K562 (cell line): ENCODE measurements around the gene PCBD1. TPM values are rescaled to one million over a fixed set of nuclear protein-coding genes. Genes with fewer than 3 reads are reported as not detected.

Source experiments
- ATAC-seq: fragments of 200-7000 bp; cut with Tn5 transposase; 3 replicates; pipeline ENCODE4 v1.9.1; 2020; ENCODE audit warnings: moderate library complexity
- BruUV-seq: library from RNA; stranded (reverse); fragments of 400-500 nt; replicated peaks from 2 replicates; lab custom pipeline; 2021; lab: Mats Ljungman, UMichigan
- CTCF ChIA-PET: fragments of 300-600 bp; formaldehyde crosslinking; extraction: SDS; loops from one replicate; lab custom pipeline; 2021; ENCODE audit warnings: low intra/inter-chr PET ratio; lab: Yijun Ruan, JAX
- POLR2A ChIA-PET: fragments of 300-600, 350-650 bp; sonication (Branson Sonifier 250); formaldehyde crosslinking; extraction: SDS; loops from one replicate; lab custom pipeline; 2021; ENCODE audit warnings: antibody characterized with exemption, inconsistent platforms; lab: Yijun Ruan, JAX
- DNase-seq, 4 experiments: peaks; one replicate each; pipeline versions ENCODE4 v3.0.0 to v3.0.0-alpha.2; 2011 to 2018; ENCODE audit warnings: low spot score in 3 of 4, mixed read lengths in 3 of 4; ENCODE audit errors: extremely low read depth in 1 of 4
- FAIRE-seq: peaks from 2 replicates; lab custom pipeline; 2011; peaks lifted over from hg19 to GRCh38; lab: Jason Lieb, UNC
- H2AFZ ChIP-seq: 2 replicates; pipeline ENCODE4 v1.6.0; 2011; ENCODE audit warnings: low read depth, low read length, control low read depth, inconsistent platforms
- H3K27ac ChIP-seq: fragments of 200-600 bp; 3 replicates; pipeline ENCODE4 v1.8.0; 2011; ENCODE audit warnings: low read depth, mild to moderate bottlenecking, control low read depth, inconsistent platforms, low read length, moderate library complexity, mixed read lengths; ENCODE audit errors: extremely low read depth
- H3K27me3 ChIP-seq, 2 experiments: fragments of 300-600 bp in 1 of 2; 2 replicates in 1 of 2; 3 replicates in 1 of 2; pipeline versions ENCODE4 v1.6.0 to v1.8.0; 2011; ENCODE audit warnings: inconsistent platforms in 2 of 2, low read length in 2 of 2, mild to moderate bottlenecking in 1 of 2, mixed read lengths in 1 of 2, moderate library complexity in 1 of 2; ENCODE audit not compliant: control insufficient read depth in 2 of 2, insufficient read depth in 2 of 2
- H3K36me3 ChIP-seq: fragments of 300-600 bp; 3 replicates; pipeline ENCODE4 v1.8.0; 2011; ENCODE audit warnings: mild to moderate bottlenecking, low read length, inconsistent platforms; ENCODE audit not compliant: control insufficient read depth, insufficient read depth
- H3K4me1 ChIP-seq, 2 experiments: fragments of 200-600 bp in 1 of 2; replicated peaks in 1 of 2; 2 replicates in 1 of 2; 3 replicates in 1 of 2; pipeline versions ENCODE4 v1.5.1 to v1.8.0; 2011; ENCODE audit warnings: inconsistent platforms in 2 of 2, low read length in 2 of 2, mild to moderate bottlenecking in 1 of 2, mixed read lengths in 1 of 2, moderate library complexity in 1 of 2; ENCODE audit not compliant: control insufficient read depth in 2 of 2, insufficient read depth in 2 of 2
- H3K4me2 ChIP-seq: 2 replicates; pipeline ENCODE4 v1.6.1; 2011; ENCODE audit warnings: low read length, control low read depth, inconsistent platforms, mixed read lengths; ENCODE audit not compliant: insufficient read depth
- H3K4me3 ChIP-seq: fragments of 200-600 bp; sonication (generic), shearing (Covaris generic); 2 replicates; pipeline ENCODE4 v1.5.1; 2016; ENCODE audit warnings: control low read depth, inconsistent platforms
- H3K79me2 ChIP-seq: fragments of 200-600 bp; 3 replicates; pipeline ENCODE4 v1.8.0; 2011; ENCODE audit warnings: low read length, inconsistent platforms; ENCODE audit not compliant: control insufficient read depth, insufficient read depth
- H3K9ac ChIP-seq, 2 experiments: 2 replicates each; pipeline versions ENCODE4 v1.6.0 to v1.6.1; 2011; ENCODE audit warnings: low read depth in 2 of 2, low read length in 2 of 2, control low read depth in 1 of 2, inconsistent platforms in 1 of 2, mild to moderate bottlenecking in 1 of 2, mixed read lengths in 1 of 2; ENCODE audit not compliant: insufficient read depth in 1 of 2
- H3K9me1 ChIP-seq: one replicate; pipeline ENCODE4 v1.6.0; 2011; ENCODE audit warnings: inconsistent platforms, mild to moderate bottlenecking, low read length, moderate library complexity; ENCODE audit not compliant: control insufficient read depth, insufficient read depth
- H3K9me3 ChIP-seq: replicated peaks from 2 replicates; pipeline ENCODE4 v1.5.1; 2011; ENCODE audit warnings: low read depth, low read length, inconsistent platforms; ENCODE audit not compliant: control insufficient read depth, insufficient read depth
- H4K20me1 ChIP-seq: replicated peaks from 2 replicates; pipeline ENCODE4 v1.6.1; 2011; ENCODE audit warnings: low read length, inconsistent platforms, mixed read lengths; ENCODE audit not compliant: control insufficient read depth, insufficient read depth
- CLOCK ChIP-seq: fragments of 250-450 bp; sonication (Bioruptor Pico); IDR thresholded peaks from 2 replicates; pipeline ENCODE4 v1.4.0; 2020; ENCODE audit warnings: mild to moderate bottlenecking, moderate library complexity, borderline replicate concordance
- EGR1 ChIP-seq: fragments of 450-650 bp; conservative IDR thresholded peaks from 2 replicates; pipeline ENCODE4 v1.6.1; 2017; ENCODE audit warnings: mild to moderate bottlenecking
- ELF2 ChIP-seq: fragments of 250-450 bp; sonication (Bioruptor Pico); IDR thresholded peaks from 2 replicates; pipeline ENCODE4 v1.5.0; 2021; ENCODE audit warnings: mild to moderate bottlenecking
- ERF ChIP-seq: fragments of 450-650 bp; formaldehyde crosslinking; IDR thresholded peaks from 2 replicates; pipeline ENCODE4 v1.4.0; 2020; ENCODE audit warnings: mild to moderate bottlenecking, mixed read lengths
- GTF2E2 ChIP-seq: fragments of 200-800 bp; sonication (Bioruptor generic); IDR thresholded peaks from 2 replicates; pipeline ENCODE4 v1.6.1; 2016; ENCODE audit warnings: missing genetic modification characterization, missing compliant biosample characterization
- MCM7 ChIP-seq, 2 experiments: fragments of 450-650 bp; IDR thresholded peaks; 2 replicates each; pipeline ENCODE4 v1.6.1; 2016 to 2018
- NBN ChIP-seq: fragments of 450-650 bp; IDR thresholded peaks from 2 replicates; pipeline ENCODE4 v1.6.1; 2016; ENCODE audit warnings: low read depth, mild to moderate bottlenecking
- RFX7 ChIP-seq: fragments of 250-450 bp; sonication (Bioruptor Pico); IDR thresholded peaks from 2 replicates; pipeline ENCODE4 v1.5.1; 2021; ENCODE audit warnings: mild to moderate bottlenecking
- SMAD1 ChIP-seq: fragments of 150-350 bp; IDR thresholded peaks from 2 replicates; pipeline ENCODE4 v1.6.1; 2014; ENCODE audit warnings: low read length, low read depth; ENCODE audit not compliant: partially characterized antibody
- SMC3 ChIP-seq: conservative IDR thresholded peaks from 2 replicates; pipeline ENCODE4 v1.6.1; 2011; ENCODE audit warnings: low read depth, low read length, improper control_type of control experiment; ENCODE audit not compliant: insufficient read depth
- ZFP1 ChIP-seq: fragments of 450-650 bp; formaldehyde crosslinking; IDR thresholded peaks from 2 replicates; pipeline ENCODE4 v1.4.0; 2020; ENCODE audit warnings: mild to moderate bottlenecking, mixed read lengths
- ZNF23 ChIP-seq: fragments of 250-450 bp; sonication (Bioruptor Pico); IDR thresholded peaks from 2 replicates; pipeline ENCODE4 v1.4.0; 2020; ENCODE audit warnings: mild to moderate bottlenecking
- ZNF282 ChIP-seq: sonication (generic); formaldehyde crosslinking; IDR thresholded peaks from 2 replicates; pipeline ENCODE4 v1.8.1; 2023; ENCODE audit warnings: missing genetic modification reagents
- ZZZ3 ChIP-seq: fragments of 450-650 bp; IDR thresholded peaks from 2 replicates; pipeline ENCODE4 v1.6.1; 2016; ENCODE audit warnings: antibody characterized with exemption, mild to moderate bottlenecking, moderate library complexity
- WGBS: fragments of 100-300 bp; shearing (Covaris generic); methylation state at CpG from one replicate; pipeline ENCODE4 v1.1.6; 2016; ENCODE audit warnings: low coverage, mixed read lengths; ENCODE audit not compliant: insufficient coverage; ENCODE audit errors: missing lambda C conversion rate; 5-methylcytosine and 5-hydroxymethylcytosine counted together
- in situ Hi-C: fragments of 300-500 bp; cut with MboI; formaldehyde crosslinking; loops from 4 replicates; pipeline ENCODE4 v1.15.0; 2018; ENCODE audit warnings: inconsistent platforms, mixed read lengths
- intact Hi-C: fragments of 100-400 bp; cut with micrococcal nuclease; formaldehyde crosslinking; loops from 2 replicates; pipeline ENCODE4 v1.14.2; 2022
- polyA plus RNA-seq, 8 experiments: library from polyadenylated mRNA; depleted of rRNA in 4 of 8; stranded (reverse) in 5 of 8; unstranded in 3 of 8; fragments of >200 nt; fragmentation: Nextera tagmentation in 2 of 8; fragmentation: Illumina TruSeq in 1 of 8; extraction: Ambion mirVana in 2 of 8; extraction: Trizol in 1 of 8; gene quantifications; 2 replicates each; pipeline versions ENCODE4 v1.2.1 to v1.2.3, GENCODE V29; 2011 to 2014; ENCODE audit warnings: inconsistent platforms in 1 of 8, missing spikeins in 1 of 8
- total RNA-seq, 7 experiments: library from RNA; depleted of rRNA in 6 of 7; stranded (reverse); fragments of >200 nt in 6 of 7; fragmentation: Illumina TruSeq in 2 of 7; extraction: Trizol in 2 of 7; gene quantifications; 2 replicates each; pipeline versions ENCODE4 v1.2.1 to v1.2.3, GENCODE V29; 2011 to 2021; ENCODE audit warnings: low replicate concordance in 1 of 7

The PCBD1 gene
- total and polyA plus RNA-seq, 9 of the 15 experiments (the other 6 are each of a cell fraction or from before 2014, with no cell fraction given), result 14.6 to 109 (median 57.0) TPM

GRCh38 chr10:70923696-70924095, 35.3 kb upstream of the PCBD1 start:
- Histone ChIP-seq H3K4me2 (no peak overlapping the region), H2AFZ (no peak overlapping the region), H3K4me3 (no peak overlapping the region), H3K27ac (no peak overlapping the region), H3K79me2 (no peaks in the 10 kb centered on the region), H4K20me1 (peaks cover 8% of the 10 kb centered on the region)
- CTCF ChIA-PET, result no interaction called here
- no TSS peak for BruUV-seq
- FAIRE-seq, result no peak
- TF ChIP-seq GTF2E2 (tag) (no peak), ZFP1 (CRISPR knock-in tag) (no peak), ZZZ3 (no peak), EGR1 (no peak), ELF2 (no peak), ZNF23 (CRISPR knock-in tag) (no peak), ERF (no peak), NBN (no peak), MCM7 (IDR thresholded peaks at IDR 0.05) (no peak), CLOCK (CRISPR knock-in tag) (no peak), ZNF282 (no peak), SMAD1 (no peak), RFX7 (CRISPR knock-in tag) (no peak), SMC3 (no peak)
- TF ChIP-seq, all 486 proteins: peak for 0
- in situ Hi-C loops (loop anchor here (5.0 kb wide), 1 partner anchor 364 kb away; no protein-coding TSS in a partner anchor), intact Hi-C loops (no loop called here)
- H3K9me3 ChIP-seq, result no peaks in the 10 kb centered on the region
- H3K9ac ChIP-seq, result 0 out of 4 replicates have a peak overlapping the region, but pooled peaks of 1 of the 2 experiments have one; percentile 32
- no peak for DNase-seq
- no peak for ATAC-seq
- peaks cover 14 to 76% of the 10 kb centered on the region in 2 experiments; a peak in 4 of 5 replicates for H3K27me3 ChIP-seq
- H3K4me1 ChIP-seq, result peaks cover 0 to 16% of the 10 kb centered on the region in 2 experiments; a peak in 2 of 5 replicates
- 1% methylated on average over 8 of the region's 8 CpGs for WGBS
- no peaks in the 10 kb centered on the region for H3K9me1 ChIP-seq
- no peaks in the 10 kb centered on the region for H3K36me3 ChIP-seq
- POLR2A ChIA-PET, result interaction anchor here (0.7 kb wide), 1 partner anchor 12 kb away, joined by 3 read pairs; no protein-coding TSS in a partner anchor
